Uterus (tissue), 2 donors: Measurements from ENCODE around the gene MIER2.

Source experiments
- CTCF ChIP-seq, 4 experiments: fragments of 200-600 bp in 2 of 4; fragments of 450-650 bp in 2 of 4; sonication (generic) in 2 of 4; IDR thresholded peaks; one replicate each; pipeline ENCODE4 v1.5.1; 2016 to 2019; ENCODE audit warnings: antibody characterized with exemption in 4 of 4, mild to moderate bottlenecking in 2 of 4, moderate library complexity in 1 of 4
- POLR2A ChIP-seq, 2 donors: fragments of 450-650 bp; IDR thresholded peaks; one replicate each; pipeline ENCODE4 v1.6.1; 2016; ENCODE audit warnings: antibody characterized with exemption in 2 of 2, mild to moderate bottlenecking in 1 of 2, moderate library complexity in 1 of 2

DNA sequence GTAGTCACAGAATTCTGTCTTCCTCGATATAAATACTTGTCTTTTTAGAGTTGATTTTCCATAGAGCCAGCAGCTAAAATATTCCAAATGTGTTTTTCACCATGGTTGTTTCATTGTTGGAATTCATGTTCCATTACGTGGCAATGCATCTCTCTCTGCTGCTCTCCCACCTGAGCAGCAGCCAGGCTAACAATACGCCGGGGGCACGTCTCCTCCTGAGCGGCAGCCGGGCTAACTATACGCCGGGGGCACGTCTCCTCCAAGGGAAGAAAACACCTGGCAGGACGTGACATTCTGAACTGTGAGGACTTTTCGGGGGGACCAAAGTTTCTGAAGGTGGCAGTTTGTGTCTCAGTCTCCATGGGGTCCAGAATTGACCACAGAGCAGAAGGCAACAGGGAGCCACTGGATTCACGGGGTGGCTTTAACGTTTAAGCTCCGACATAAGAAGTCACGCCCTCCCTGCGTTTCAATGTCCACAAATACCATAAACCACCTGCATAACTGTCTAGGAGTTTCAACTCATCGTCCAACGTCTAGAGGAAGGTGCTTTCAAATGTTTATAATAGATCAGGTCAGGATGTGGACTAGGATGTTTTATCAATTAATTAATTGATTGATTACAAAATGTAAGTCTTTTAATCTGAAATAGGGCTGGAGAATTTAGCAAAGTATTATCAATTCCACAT lies 68.5 kb downstream of the MIER2 start:
- no peak for TF ChIP-seq CTCF (IDR thresholded peaks at IDR 0.05)
- no peak for TF ChIP-seq POLR2A (IDR thresholded peaks at IDR 0.05)
